Colon (tissue), 2 donors: ENCODE measurements around the gene NTSR2.

Experiments
- FAIRE-seq: peaks from 2 replicates; lab custom pipeline; 2012; peaks lifted over from hg19 to GRCh38; lab: Jason Lieb, UNC
- donor health status: control.
- donor health status: control.

The NTSR2 gene

GRCh38 chr2:11699686-11700670 lies 30.0 kb upstream of the NTSR2 start:
- FAIRE-seq = no peak

- FAIRE-seq = no peak
These were observed 28.3 kb upstream of the NTSR2 start for GRCh38 chr2:11698009-11698922.

GRCh38 chr2:11697103-11697871 lies 27.3 kb upstream of the NTSR2 start:
- FAIRE-seq = no peak

- no peak for FAIRE-seq
These were observed 26.7 kb upstream of the NTSR2 start for GRCh38 chr2:11696736-11697102.

GRCh38 chr2:11695576-11695975 lies 25.6 kb upstream of the NTSR2 start:
- no peak for FAIRE-seq

GRCh38 chr2:11692966-11693521 lies 23.0 kb upstream of the NTSR2 start:
- no peak for FAIRE-seq

- FAIRE-seq = no peak
These were observed 21.2 kb upstream of the NTSR2 start for GRCh38 chr2:11691076-11691660.

GRCh38 chr2:11688222-11689069 lies 18.5 kb upstream of the NTSR2 start:
- FAIRE-seq = no peak

- no peak for FAIRE-seq
These were observed 17.7 kb upstream of the NTSR2 start for GRCh38 chr2:11687736-11688135.

GRCh38 chr2:11685906-11686470 lies 16.0 kb upstream of the NTSR2 start:
- no peak for FAIRE-seq

GRCh38 chr2:11684894-11685460 lies 15.0 kb upstream of the NTSR2 start:
- FAIRE-seq = no peak

GRCh38 chr2:11683966-11684365 lies 14.0 kb upstream of the NTSR2 start:
- FAIRE-seq = no peak

GRCh38 chr2:11683476-11683875 lies 13.5 kb upstream of the NTSR2 start:
- no peak for FAIRE-seq

GRCh38 chr2:11682590-11682915 lies 12.6 kb upstream of the NTSR2 start:
- FAIRE-seq = no peak

- FAIRE-seq = no peak
These were observed 12.0 kb upstream of the NTSR2 start for GRCh38 chr2:11681722-11682589.

- FAIRE-seq = no peak
These were observed 11.1 kb upstream of the NTSR2 start for GRCh38 chr2:11680901-11681721.

GRCh38 chr2:11680182-11680900 lies 10.3 kb upstream of the NTSR2 start:
- FAIRE-seq = no peak
